Measurements from ENCODE around the gene SPTBN1. TPM values are rescaled to one million over a fixed set of nuclear protein-coding genes. Genes with fewer than 3 reads are reported as not detected.
A peak's percentile ranks its signal among the peaks of the same experiment; 100 is the strongest.
"Not testable (repeated sequence)": the region's sequence is repeated elsewhere in the genome, so short reads cannot be mapped to it uniquely, and the experiment has no call there.

The SPTBN1 gene
- total RNA-seq, 2 donors from 2014 or later = 329 to 332 TPM

GRCh38 chr2:54678719-54679118 lies 222.6 kb downstream of the SPTBN1 start:
- DNase-seq = no peak
- intact Hi-C loops (cut with DNase I) = no loop called here
- ATAC-seq = no peak

DNA sequence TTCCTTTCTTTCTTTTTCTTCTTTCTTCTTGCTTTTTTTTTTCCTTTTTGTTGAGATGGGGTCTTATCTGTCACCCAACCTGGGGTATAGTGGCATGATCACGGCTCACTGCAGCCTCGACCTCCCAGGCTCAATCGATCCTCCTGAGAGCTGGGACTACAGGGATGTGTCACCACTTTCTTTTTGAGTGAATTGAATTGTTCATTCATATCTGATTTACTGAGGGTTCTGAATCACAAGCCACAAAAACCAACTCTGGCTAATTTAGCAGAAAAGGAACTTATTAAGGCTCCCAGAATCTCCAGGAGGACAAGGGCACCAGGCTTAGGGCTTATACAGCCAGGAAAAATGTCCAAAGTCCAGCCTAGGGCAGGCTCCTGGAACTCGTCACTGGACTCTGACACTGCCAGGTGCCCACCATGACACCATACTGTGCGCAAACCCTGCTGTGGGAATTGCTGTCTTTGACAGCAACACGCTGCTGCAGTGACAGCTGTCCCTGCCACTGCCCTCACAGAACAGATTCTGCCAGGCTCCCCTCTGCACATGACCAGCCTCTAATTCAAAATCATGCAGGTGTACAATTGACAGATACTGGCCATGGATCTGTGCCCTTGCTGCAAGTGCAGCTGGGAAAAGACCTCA lies 224.4 kb downstream of the SPTBN1 start:
- DNase-seq (no peak), ATAC-seq (no peak)
- intact Hi-C loops (cut with DNase I) = no loop called here

DNA sequence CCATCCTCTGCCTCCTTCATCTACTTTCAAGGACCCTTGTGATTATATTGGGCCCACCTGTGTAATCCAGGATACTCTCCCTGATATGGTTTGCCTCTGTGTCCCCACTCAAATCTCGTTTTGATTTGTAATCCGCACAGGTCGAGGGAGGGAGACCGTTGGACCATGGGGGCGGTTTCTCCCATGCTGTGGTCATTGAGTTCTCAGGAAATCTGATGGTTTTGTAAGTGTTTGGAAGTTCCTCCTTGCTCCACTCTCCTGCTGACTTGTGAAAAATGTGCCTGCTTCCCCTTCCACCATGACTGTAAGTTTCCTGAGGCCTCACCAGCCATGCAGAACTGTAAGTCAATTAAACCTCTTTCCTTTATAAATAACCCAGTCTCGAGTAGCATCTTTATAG lies 225.3 kb downstream of the SPTBN1 start:
- DNase-seq (no peak), ATAC-seq (no peak)
- intact Hi-C loops (cut with DNase I) = no loop called here

DNA sequence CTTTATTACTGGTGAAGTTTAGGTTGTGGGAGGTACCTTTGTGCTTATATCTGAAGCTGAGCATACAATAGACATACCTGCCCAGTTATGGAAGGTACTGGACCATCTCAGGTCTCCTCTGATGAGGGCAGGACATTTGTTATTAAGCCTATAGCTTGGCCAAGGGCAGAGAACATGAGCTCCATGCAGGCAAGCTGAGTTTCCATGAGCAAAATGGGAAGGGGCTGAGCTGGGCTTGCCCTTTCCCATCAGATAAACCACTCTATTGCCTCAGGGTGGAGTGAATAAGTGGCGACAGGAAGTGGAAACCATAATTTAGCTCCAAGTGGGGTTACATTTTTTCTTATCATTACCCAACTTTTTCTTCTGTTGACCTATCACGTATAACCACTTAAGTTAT lies 227.5 kb downstream of the SPTBN1 start:
- intact Hi-C loops (cut with DNase I) = no loop called here
- ATAC-seq = no peak
- no peak for DNase-seq

- DNase-seq (no peak), ATAC-seq (no peak)
- intact Hi-C loops (cut with DNase I) = no loop called here
Measured at GRCh38 chr2:54685263-54685775, 229.2 kb downstream of the SPTBN1 start.

DNA sequence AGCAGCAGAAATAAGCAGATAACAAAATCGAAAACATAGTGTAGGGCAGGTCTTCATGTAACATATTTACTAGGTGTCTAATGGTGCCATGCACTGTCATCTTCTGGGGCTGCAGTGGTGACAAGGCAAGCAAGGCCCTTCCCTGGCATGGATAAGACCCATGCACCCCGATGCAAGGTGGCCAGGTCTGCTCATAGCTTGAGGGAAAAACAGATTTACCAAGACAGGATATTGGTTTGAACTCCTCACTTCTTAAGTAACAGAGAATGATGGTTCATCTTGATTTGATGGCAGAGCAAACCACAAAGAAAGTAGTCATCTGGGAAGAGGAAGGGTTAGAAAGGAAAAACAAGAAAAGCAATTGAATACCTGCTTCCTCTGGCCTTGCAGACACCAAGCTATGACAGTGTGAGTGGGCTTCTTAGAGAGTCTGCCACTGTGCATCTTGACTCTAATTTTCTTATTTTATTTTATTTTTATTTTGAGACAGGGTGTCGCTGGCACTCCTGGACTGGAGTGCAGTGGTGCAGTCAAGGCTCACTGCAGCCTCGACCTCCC lies 231.5 kb downstream of the SPTBN1 start:
- ATAC-seq (no peak), DNase-seq (no peak)
- intact Hi-C loops (cut with DNase I) = no loop called here

GRCh38 chr2:54691445-54692135 lies 235.5 kb downstream of the SPTBN1 start:
- intact Hi-C loops (cut with DNase I) = no loop called here
- no peak for DNase-seq
- ATAC-seq = no peak

DNA sequence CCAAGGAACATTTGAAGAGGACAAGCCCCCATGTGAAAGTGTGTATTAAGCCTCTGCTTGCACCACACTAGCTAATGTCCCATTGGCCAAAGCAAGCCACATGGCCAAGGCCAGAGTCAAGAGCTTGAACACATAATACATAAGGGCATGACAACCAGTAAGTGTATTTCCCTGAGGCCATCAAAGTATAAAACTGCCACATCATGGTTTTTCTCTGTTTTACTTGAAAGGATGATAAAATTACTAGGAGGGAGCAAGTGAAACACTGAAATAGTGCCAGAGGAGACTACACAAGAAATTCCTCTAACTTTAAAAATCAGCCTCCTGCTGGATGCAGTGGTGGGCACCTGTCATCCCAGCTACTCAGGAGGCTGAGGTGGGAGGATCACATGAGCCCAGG lies 236.4 kb downstream of the SPTBN1 start:
- intact Hi-C loops (cut with DNase I) = no loop called here
- ATAC-seq (no peak), DNase-seq (no peak)

GRCh38 chr2:54695378-54695777 lies 239.3 kb downstream of the SPTBN1 start:
- intact Hi-C loops (cut with DNase I) = no loop called here
- DNase-seq (no peak), ATAC-seq (no peak)

- no peak for ATAC-seq
- intact Hi-C loops (cut with DNase I) = no loop called here
- no peak for DNase-seq
Measured at GRCh38 chr2:54697934-54698333, 241.8 kb downstream of the SPTBN1 start.

DNA sequence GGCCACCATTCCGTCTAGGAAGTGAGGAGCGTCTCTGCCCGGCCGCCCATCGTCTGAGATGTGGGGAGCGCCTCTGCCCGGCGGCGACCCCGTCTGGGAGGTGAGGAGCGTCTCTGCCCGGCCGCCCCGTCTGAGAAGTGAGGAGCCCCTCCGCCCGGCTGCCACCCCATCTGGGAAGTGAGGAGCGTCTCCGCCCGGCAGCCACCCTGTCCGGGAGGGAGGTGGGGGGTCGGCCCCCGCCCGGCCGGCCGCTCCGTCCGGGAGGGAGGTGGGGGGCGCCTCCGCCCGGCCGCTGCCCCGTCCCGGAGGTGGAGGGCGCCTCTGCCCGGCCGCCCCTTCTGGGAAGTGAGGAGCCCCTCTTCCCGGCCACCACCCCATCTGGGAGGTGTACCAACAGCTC lies 242.8 kb downstream of the SPTBN1 start:
- intact Hi-C loops (cut with DNase I); ATAC-seq; DNase-seq: not testable (repeated sequence)

DNA sequence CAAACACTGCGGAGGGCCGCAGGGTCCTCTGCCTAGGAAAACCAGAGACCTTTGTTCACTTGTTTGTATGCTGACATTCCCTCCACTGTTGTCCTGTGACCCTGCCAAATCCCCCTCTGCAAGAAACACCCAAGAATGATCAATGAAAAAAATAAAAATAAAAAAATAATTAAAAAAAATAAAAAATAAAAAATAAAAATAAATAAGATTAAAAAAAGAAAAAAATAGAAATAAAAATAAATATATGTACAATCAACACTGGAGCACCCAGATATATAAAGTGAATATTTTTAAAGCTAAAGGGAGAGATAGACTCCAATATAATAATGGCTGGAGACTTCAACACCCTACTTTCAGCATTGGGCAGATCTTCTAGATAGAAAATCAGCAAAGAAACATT lies 243.5 kb downstream of the SPTBN1 start:
- no peak for ATAC-seq
- DNase-seq = no peak
- intact Hi-C loops (cut with DNase I) = loop anchor here in 1 of 2 donors (5.0 to 10.0 kb wide), 3 partner anchors 175 to 592 kb away; no protein-coding TSS in a partner anchor

- intact Hi-C loops (cut with DNase I) = loop anchor here in 1 of 2 donors (5.0 to 10.0 kb wide), 3 partner anchors 176 to 594 kb away; no protein-coding TSS in a partner anchor
- DNase-seq (no peak), ATAC-seq (no peak)
Measured at GRCh38 chr2:54701029-54701428, 244.9 kb downstream of the SPTBN1 start.

- no peak for ATAC-seq
- intact Hi-C loops (cut with DNase I) = loop anchor here in 1 of 2 donors (5.0 to 10.0 kb wide), 3 partner anchors 179 to 597 kb away; no protein-coding TSS in a partner anchor
- DNase-seq = no peak
Measured at GRCh38 chr2:54704238-54704637, 248.1 kb downstream of the SPTBN1 start.

- peak; percentile 48 to 66 for ATAC-seq
- intact Hi-C loops (cut with DNase I) = loop anchor here in 1 of 2 donors (5.0 to 10.0 kb wide), 3 partner anchors 180 to 598 kb away; no protein-coding TSS in a partner anchor
- DNase-seq = no peak
Measured at GRCh38 chr2:54704688-54705605, 248.8 kb downstream of the SPTBN1 start.

GRCh38 chr2:54706622-54707021 lies 250.5 kb downstream of the SPTBN1 start:
- no peak for DNase-seq
- intact Hi-C loops (cut with DNase I) = loop anchor here in 1 of 2 donors (10.0 kb wide), 1 partner anchor 182 kb away; no protein-coding TSS in a partner anchor
- no peak for ATAC-seq

DNA sequence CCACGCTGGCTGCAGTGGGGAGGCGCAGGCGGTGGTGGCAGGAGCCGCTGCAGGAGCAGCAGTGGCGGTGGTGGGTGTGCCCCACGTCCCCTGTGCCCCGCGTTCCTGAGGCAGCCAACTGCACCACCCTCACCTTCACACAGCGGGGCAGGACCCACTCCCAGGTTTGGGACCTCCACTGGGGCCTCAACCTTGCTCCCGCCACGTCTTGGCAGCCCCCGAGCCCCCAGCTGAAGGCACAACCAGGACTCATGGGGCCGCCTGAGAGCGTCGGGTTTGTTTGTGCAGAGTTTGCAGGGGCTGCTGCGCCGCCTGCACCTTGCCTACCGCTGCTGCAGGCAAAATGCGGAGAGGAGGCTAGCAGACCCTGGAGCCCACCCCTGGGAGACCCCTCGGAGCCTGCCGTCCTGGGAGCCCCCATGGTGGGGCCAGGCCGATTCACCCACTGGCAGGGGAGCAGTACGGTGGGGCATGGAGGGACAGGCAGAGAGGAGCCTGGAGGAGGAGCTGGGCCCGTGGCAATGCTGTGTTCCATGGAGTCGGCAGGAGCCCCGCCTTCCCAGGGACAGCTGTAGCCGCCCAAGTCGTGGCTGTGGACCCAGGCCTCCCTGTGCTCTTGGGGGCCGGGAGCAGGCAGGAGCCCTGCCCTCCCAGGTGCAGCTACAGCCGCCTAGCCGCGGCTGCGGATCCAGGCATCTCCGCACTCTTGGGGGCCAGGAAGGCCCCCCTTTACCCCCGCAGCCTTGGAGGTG lies 252.6 kb downstream of the SPTBN1 start:
- intact Hi-C loops (cut with DNase I) = loop anchor here in 1 of 2 donors (10.0 kb wide), 1 partner anchor 184 kb away; no protein-coding TSS in a partner anchor
- DNase-seq = peak; percentile 46

DNA sequence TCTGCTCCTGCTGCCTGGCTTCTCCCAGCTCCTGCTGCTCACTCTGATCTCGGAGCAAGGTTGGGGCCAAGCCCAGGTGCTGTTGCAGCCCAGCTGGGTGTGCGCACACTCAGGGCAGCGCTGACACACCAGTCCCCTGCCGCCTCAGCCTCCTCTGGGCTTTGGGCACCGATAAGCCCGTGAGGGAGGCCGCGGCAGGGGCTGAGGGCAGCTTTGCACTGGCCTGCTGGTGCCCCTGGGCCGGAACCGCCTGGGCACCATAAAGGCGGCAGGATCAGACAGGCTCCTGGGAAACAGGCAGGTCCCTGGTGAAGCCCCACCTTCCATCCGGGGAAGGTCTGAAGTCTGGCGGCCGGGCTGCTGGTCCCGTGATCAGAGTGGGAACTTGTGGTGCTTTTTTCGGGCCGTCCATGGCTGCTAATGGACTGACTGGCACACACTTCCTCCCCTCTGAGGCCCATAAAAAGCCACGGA lies 253.2 kb downstream of the SPTBN1 start:
- intact Hi-C loops (cut with DNase I) = loop anchor here in 1 of 2 donors (10.0 kb wide), 1 partner anchor 185 kb away; no protein-coding TSS in a partner anchor
- DNase-seq (no peak), ATAC-seq (peak; percentile 56)

More for the DNA sequence above, 252.6 kb downstream of the SPTBN1 start:
- ATAC-seq = peak; percentile 86 to 87
